T-helper 2 cell treated with Interferon-gamma antibody and Interleukin-4, amounts not matched to agents 5 μg/mL and 100 μg/mL, for 36 hours (primary cell): Measurements from ENCODE around the gene BLOC1S1.

ENCODE experiments used
- DNase-seq: peaks from one replicate; pipeline ENCODE4 v3.0.0; 2021; ENCODE audit warnings: low spot score
- H3K27ac Mint-ChIP-seq: one replicate; pipeline ENCODE4 v1.8.0; 2021; ENCODE audit warnings: mild to moderate bottlenecking, mixed read lengths
- H3K27me3 Mint-ChIP-seq: one replicate; pipeline ENCODE4 v1.8.0; 2021; ENCODE audit warnings: low read depth, mixed read lengths
- H3K36me3 Mint-ChIP-seq: one replicate; pipeline ENCODE4 v1.8.0; 2021; ENCODE audit warnings: low read depth, mixed read lengths
- H3K4me1 Mint-ChIP-seq: one replicate; pipeline ENCODE4 v1.8.0; 2021; ENCODE audit warnings: low read depth, mixed read lengths
- H3K4me3 Mint-ChIP-seq: one replicate; pipeline ENCODE4 v1.8.0; 2022; ENCODE audit warnings: mild to moderate bottlenecking, moderate library complexity, mixed read lengths
- H3K9me3 Mint-ChIP-seq: one replicate; pipeline ENCODE4 v1.8.0; 2021; ENCODE audit warnings: mixed read lengths

Gene BLOC1S1

GRCh38 chr12:55711786-55712553 is 3.9 kb upstream of the BLOC1S1 start:
- Mint-ChIP-seq H3K4me3 (no peak overlapping the region), H3K9me3 (no peaks in the 10 kb centered on the region), H3K27me3 (peaks cover 49% of the 10 kb centered on the region), H3K4me1 (peaks cover 21% of the 10 kb centered on the region), H3K36me3 (no peaks in the 10 kb centered on the region), H3K27ac (no peak overlapping the region)
- DNase-seq, result no peak

- Mint-ChIP-seq H3K4me1 (peaks cover 27% of the 10 kb centered on the region), H3K4me3 (no peak overlapping the region), H3K36me3 (no peaks in the 10 kb centered on the region), H3K27me3 (peaks cover 45% of the 10 kb centered on the region), H3K9me3 (no peaks in the 10 kb centered on the region), H3K27ac (no peak overlapping the region)
- DNase-seq, result no peak
These were observed 3.0 kb upstream of the BLOC1S1 start for GRCh38 chr12:55712700-55713415.

GRCh38 chr12:55713721-55714120 is 2.1 kb upstream of the BLOC1S1 start:
- H3K27me3 Mint-ChIP-seq, result peaks cover 38% of the 10 kb centered on the region
- no peak for DNase-seq
- H3K27ac Mint-ChIP-seq, result peak overlapping the region; percentile 18
- peaks cover 25% of the 10 kb centered on the region for H3K4me1 Mint-ChIP-seq
- H3K9me3 Mint-ChIP-seq, result no peaks in the 10 kb centered on the region
- H3K4me3 Mint-ChIP-seq, result no peak overlapping the region
- no peaks in the 10 kb centered on the region for H3K36me3 Mint-ChIP-seq

- H3K36me3 Mint-ChIP-seq, result no peaks in the 10 kb centered on the region
- DNase-seq, result no peak
- H3K4me3 Mint-ChIP-seq, result peak overlapping the region; percentile 95
- peaks cover 21% of the 10 kb centered on the region for H3K4me1 Mint-ChIP-seq
- H3K27me3 Mint-ChIP-seq, result peaks cover 23% of the 10 kb centered on the region
- H3K9me3 Mint-ChIP-seq, result no peaks in the 10 kb centered on the region
- peak overlapping the region; percentile 95 for H3K27ac Mint-ChIP-seq
These were observed 579 bp upstream of the BLOC1S1 start for GRCh38 chr12:55715169-55715764.

GRCh38 chr12:55716582-55716957 is 724 bp downstream of the BLOC1S1 start:
- no peak for DNase-seq
- Mint-ChIP-seq H3K27ac (peak overlapping the region; percentile 95), H3K4me3 (peak overlapping the region; percentile 95), H3K4me1 (peaks cover 21% of the 10 kb centered on the region), H3K9me3 (no peaks in the 10 kb centered on the region), H3K27me3 (peaks cover 16% of the 10 kb centered on the region), H3K36me3 (no peaks in the 10 kb centered on the region)

- H3K27ac Mint-ChIP-seq, result peak overlapping the region; percentile 95
- H3K27me3 Mint-ChIP-seq, result peaks cover 11% of the 10 kb centered on the region
- no peaks in the 10 kb centered on the region for H3K36me3 Mint-ChIP-seq
- DNase-seq, result peak; percentile 29
- H3K4me1 Mint-ChIP-seq, result peaks cover 21% of the 10 kb centered on the region
- peak overlapping the region; percentile 95 for H3K4me3 Mint-ChIP-seq
- H3K9me3 Mint-ChIP-seq, result no peaks in the 10 kb centered on the region
These were observed 1.5 kb downstream of the BLOC1S1 start for GRCh38 chr12:55717011-55718007.

GRCh38 chr12:55718015-55718414 is 2.2 kb downstream of the BLOC1S1 start:
- Mint-ChIP-seq H3K9me3 (no peaks in the 10 kb centered on the region), H3K4me1 (peaks cover 21% of the 10 kb centered on the region), H3K27me3 (peaks cover 6% of the 10 kb centered on the region), H3K27ac (no peak overlapping the region), H3K4me3 (peak overlapping the region; percentile 95), H3K36me3 (no peaks in the 10 kb centered on the region)
- no peak for DNase-seq

GRCh38 chr12:55718624-55719275 is 2.9 kb downstream of the BLOC1S1 start:
- Mint-ChIP-seq H3K9me3 (no peaks in the 10 kb centered on the region), H3K27me3 (peaks cover 4% of the 10 kb centered on the region), H3K36me3 (peaks cover 3% of the 10 kb centered on the region), H3K27ac (no peak overlapping the region), H3K4me3 (no peak overlapping the region), H3K4me1 (peaks cover 21% of the 10 kb centered on the region)
- DNase-seq, result no peak

GRCh38 chr12:55719371-55719770 is 3.5 kb downstream of the BLOC1S1 start:
- Mint-ChIP-seq H3K9me3 (no peaks in the 10 kb centered on the region), H3K4me3 (no peak overlapping the region), H3K27ac (no peak overlapping the region), H3K27me3 (peaks cover 4% of the 10 kb centered on the region), H3K36me3 (peaks cover 3% of the 10 kb centered on the region), H3K4me1 (peaks cover 21% of the 10 kb centered on the region)
- no peak for DNase-seq

GRCh38 chr12:55720071-55720564 is 4.3 kb downstream of the BLOC1S1 start, which contains the start of gene RDH5:
RDH5 (plus strand) TSS chr12:55720393; CDS start chr12:55721185, 792 bp downstream.
- peaks cover 4% of the 10 kb centered on the region for H3K27me3 Mint-ChIP-seq
- peaks cover 8% of the 10 kb centered on the region for H3K36me3 Mint-ChIP-seq
- no peak within 1 kb of the TSS for H3K27ac Mint-ChIP-seq
- no peaks in the 10 kb centered on the region for H3K9me3 Mint-ChIP-seq
- H3K4me3 Mint-ChIP-seq, result no peak within 1 kb of the TSS
- H3K4me1 Mint-ChIP-seq, result peaks cover 27% of the 10 kb centered on the region
- DNase-seq, result no peak

GRCh38 chr12:55720894-55721444 is 5.1 kb downstream of the BLOC1S1 start:
- Mint-ChIP-seq H3K36me3 (peaks cover 11% of the 10 kb centered on the region), H3K4me3 (no peak overlapping the region), H3K9me3 (no peaks in the 10 kb centered on the region), H3K27me3 (peaks cover under 1% of the 10 kb centered on the region), H3K27ac (no peak overlapping the region), H3K4me1 (peaks cover 21% of the 10 kb centered on the region)
- no peak for DNase-seq

- no peaks in the 10 kb centered on the region for H3K9me3 Mint-ChIP-seq
- peaks cover 16% of the 10 kb centered on the region for H3K36me3 Mint-ChIP-seq
- no peak overlapping the region for H3K27ac Mint-ChIP-seq
- no peaks in the 10 kb centered on the region for H3K27me3 Mint-ChIP-seq
- H3K4me3 Mint-ChIP-seq, result no peak overlapping the region
- peaks cover 23% of the 10 kb centered on the region for H3K4me1 Mint-ChIP-seq
- DNase-seq, result no peak
These were observed 5.9 kb downstream of the BLOC1S1 start for GRCh38 chr12:55721601-55722213.
